HepG2 (cell line): ENCODE results near the gene ARHGAP15.

Source experiments
- EP300 ChIP-seq, 3 experiments: sonication (generic) in 1 of 3; formaldehyde crosslinking in 1 of 3; IDR thresholded peaks; 2 replicates each; pipeline versions ENCODE4 v1.5.1 to v1.6.1; 2011 to 2020; ENCODE audit warnings: low read depth in 2 of 3, low read length in 2 of 3, borderline replicate concordance in 1 of 3, improper control_type of control experiment in 1 of 3, mild to moderate bottlenecking in 1 of 3, missing genetic modification reagents in 1 of 3, moderate library complexity in 1 of 3
- ETV6 ChIP-seq: sonication (generic); formaldehyde crosslinking; conservative IDR thresholded peaks from 2 replicates; pipeline ENCODE4 v1.4.0; 2020; ENCODE audit warnings: missing genetic modification reagents
- EZH2 ChIP-seq: conservative IDR thresholded peaks from 2 replicates; pipeline ENCODE4 v1.6.1; 2012; ENCODE audit warnings: mild to moderate bottlenecking, low read depth, low read length, moderate library complexity
- KDM1A ChIP-seq: IDR thresholded peaks from 2 replicates; pipeline ENCODE4 v1.6.1; 2016; ENCODE audit warnings: missing compliant biosample characterization
- PTBP1 ChIP-seq: fragments of 200-400 bp; formaldehyde crosslinking; IDR thresholded peaks from 2 replicates; pipeline ENCODE4 v1.6.1; 2018; ENCODE audit warnings: low read length, low read depth; ENCODE audit not compliant: poor library complexity, severe bottlenecking
- TOE1 ChIP-seq: sonication (generic); formaldehyde crosslinking; IDR thresholded peaks from 2 replicates; pipeline ENCODE4 v1.4.0; 2020; ENCODE audit warnings: mild to moderate bottlenecking, missing genetic modification reagents
- ZNF232 ChIP-seq: sonication (generic); formaldehyde crosslinking; IDR thresholded peaks from 2 replicates; pipeline ENCODE4 v1.4.0; 2020; ENCODE audit warnings: missing genetic modification reagents, borderline replicate concordance
- ZNF670 ChIP-seq: sonication (generic); formaldehyde crosslinking; IDR thresholded peaks from 2 replicates; pipeline ENCODE4 v1.8.0; 2022; ENCODE audit warnings: mild to moderate bottlenecking, missing genetic modification reagents, borderline replicate concordance
- TF ChIP-seq, protein P1 (sequence below): sonication (generic); formaldehyde crosslinking; IDR thresholded peaks from 2 replicates; pipeline ENCODE4 v1.4.0; 2020; ENCODE audit warnings: missing genetic modification reagents
- TF ChIP-seq, protein P2 (sequence below): sonication (generic); formaldehyde crosslinking; IDR thresholded peaks from 2 replicates; pipeline ENCODE4 v1.5.0; 2020; ENCODE audit warnings: mild to moderate bottlenecking, missing genetic modification reagents, moderate library complexity
- TF ChIP-seq, protein P3 (sequence below), 2 experiments: IDR thresholded peaks; 2 replicates each; pipeline ENCODE4 v1.6.1; 2011 to 2012; ENCODE audit warnings: low read length in 2 of 2, borderline replicate concordance in 1 of 2, low read depth in 1 of 2, mild to moderate bottlenecking in 1 of 2, moderate library complexity in 1 of 2
- TF ChIP-seq, protein P4 (sequence below): sonication (generic); formaldehyde crosslinking; IDR thresholded peaks from 2 replicates; pipeline ENCODE4 v1.4.0; 2020; ENCODE audit warnings: mild to moderate bottlenecking, missing genetic modification reagents
- TF ChIP-seq, protein P5 (sequence below): sonication (generic); formaldehyde crosslinking; IDR thresholded peaks from 2 replicates; pipeline ENCODE4 v1.4.0; 2020; ENCODE audit warnings: missing genetic modification reagents

DNA sequence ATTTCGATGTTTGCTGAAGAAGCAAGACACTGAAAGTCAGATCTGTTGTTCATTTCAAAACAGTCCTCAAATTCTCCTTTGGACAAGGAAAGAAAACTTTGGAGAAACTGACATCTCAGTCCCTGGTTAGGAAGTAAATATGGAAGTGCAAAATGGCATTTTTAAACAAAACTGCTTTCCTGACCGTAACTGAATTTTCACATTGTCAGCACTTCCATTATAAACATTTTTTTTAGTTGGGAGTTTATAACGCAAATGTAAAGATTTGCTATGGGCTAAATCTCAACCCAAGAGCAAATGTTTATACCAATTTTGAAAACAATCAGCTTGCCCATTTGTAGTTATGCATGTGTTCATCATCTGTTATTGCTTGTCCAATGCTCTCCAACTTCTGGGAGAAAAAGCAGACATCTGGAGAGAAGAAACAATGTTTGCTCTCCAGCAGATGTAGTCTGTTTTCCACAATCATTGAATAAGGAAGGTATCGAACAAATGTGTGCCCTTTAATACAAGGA, 520.1 kb downstream of the ARHGAP15 start:
- no peak for TF ChIP-seq EP300 (IDR thresholded peaks at IDR 0.05; ENCODE audit: low read depth in 2 of 2, low read length in 2 of 2)
- TF ChIP-seq EP300 (CRISPR knock-in tag; IDR thresholded peaks at IDR 0.05; ENCODE audit: borderline replicate concordance), result no peak
- TF ChIP-seq, protein P1, sequence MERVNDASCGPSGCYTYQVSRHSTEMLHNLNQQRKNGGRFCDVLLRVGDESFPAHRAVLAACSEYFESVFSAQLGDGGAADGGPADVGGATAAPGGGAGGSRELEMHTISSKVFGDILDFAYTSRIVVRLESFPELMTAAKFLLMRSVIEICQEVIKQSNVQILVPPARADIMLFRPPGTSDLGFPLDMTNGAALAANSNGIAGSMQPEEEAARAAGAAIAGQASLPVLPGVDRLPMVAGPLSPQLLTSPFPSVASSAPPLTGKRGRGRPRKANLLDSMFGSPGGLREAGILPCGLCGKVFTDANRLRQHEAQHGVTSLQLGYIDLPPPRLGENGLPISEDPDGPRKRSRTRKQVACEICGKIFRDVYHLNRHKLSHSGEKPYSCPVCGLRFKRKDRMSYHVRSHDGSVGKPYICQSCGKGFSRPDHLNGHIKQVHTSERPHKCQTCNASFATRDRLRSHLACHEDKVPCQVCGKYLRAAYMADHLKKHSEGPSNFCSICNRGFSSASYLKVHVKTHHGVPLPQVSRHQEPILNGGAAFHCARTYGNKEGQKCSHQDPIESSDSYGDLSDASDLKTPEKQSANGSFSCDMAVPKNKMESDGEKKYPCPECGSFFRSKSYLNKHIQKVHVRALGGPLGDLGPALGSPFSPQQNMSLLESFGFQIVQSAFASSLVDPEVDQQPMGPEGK (CRISPR knock-in tag), result no peak
- TF ChIP-seq, protein P2, sequence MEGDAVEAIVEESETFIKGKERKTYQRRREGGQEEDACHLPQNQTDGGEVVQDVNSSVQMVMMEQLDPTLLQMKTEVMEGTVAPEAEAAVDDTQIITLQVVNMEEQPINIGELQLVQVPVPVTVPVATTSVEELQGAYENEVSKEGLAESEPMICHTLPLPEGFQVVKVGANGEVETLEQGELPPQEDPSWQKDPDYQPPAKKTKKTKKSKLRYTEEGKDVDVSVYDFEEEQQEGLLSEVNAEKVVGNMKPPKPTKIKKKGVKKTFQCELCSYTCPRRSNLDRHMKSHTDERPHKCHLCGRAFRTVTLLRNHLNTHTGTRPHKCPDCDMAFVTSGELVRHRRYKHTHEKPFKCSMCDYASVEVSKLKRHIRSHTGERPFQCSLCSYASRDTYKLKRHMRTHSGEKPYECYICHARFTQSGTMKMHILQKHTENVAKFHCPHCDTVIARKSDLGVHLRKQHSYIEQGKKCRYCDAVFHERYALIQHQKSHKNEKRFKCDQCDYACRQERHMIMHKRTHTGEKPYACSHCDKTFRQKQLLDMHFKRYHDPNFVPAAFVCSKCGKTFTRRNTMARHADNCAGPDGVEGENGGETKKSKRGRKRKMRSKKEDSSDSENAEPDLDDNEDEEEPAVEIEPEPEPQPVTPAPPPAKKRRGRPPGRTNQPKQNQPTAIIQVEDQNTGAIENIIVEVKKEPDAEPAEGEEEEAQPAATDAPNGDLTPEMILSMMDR, result no peak
- TF ChIP-seq, protein P3, sequence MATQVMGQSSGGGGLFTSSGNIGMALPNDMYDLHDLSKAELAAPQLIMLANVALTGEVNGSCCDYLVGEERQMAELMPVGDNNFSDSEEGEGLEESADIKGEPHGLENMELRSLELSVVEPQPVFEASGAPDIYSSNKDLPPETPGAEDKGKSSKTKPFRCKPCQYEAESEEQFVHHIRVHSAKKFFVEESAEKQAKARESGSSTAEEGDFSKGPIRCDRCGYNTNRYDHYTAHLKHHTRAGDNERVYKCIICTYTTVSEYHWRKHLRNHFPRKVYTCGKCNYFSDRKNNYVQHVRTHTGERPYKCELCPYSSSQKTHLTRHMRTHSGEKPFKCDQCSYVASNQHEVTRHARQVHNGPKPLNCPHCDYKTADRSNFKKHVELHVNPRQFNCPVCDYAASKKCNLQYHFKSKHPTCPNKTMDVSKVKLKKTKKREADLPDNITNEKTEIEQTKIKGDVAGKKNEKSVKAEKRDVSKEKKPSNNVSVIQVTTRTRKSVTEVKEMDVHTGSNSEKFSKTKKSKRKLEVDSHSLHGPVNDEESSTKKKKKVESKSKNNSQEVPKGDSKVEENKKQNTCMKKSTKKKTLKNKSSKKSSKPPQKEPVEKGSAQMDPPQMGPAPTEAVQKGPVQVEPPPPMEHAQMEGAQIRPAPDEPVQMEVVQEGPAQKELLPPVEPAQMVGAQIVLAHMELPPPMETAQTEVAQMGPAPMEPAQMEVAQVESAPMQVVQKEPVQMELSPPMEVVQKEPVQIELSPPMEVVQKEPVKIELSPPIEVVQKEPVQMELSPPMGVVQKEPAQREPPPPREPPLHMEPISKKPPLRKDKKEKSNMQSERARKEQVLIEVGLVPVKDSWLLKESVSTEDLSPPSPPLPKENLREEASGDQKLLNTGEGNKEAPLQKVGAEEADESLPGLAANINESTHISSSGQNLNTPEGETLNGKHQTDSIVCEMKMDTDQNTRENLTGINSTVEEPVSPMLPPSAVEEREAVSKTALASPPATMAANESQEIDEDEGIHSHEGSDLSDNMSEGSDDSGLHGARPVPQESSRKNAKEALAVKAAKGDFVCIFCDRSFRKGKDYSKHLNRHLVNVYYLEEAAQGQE (IDR thresholded peaks at IDR 0.05; ENCODE audit: borderline replicate concordance in 1 of 2, low read depth in 1 of 2, low read length in 2 of 2), result no peak
- no peak for TF ChIP-seq ETV6 (CRISPR knock-in tag)
- TF ChIP-seq ZNF670 (CRISPR knock-in tag), result no peak
- no peak for TF ChIP-seq KDM1A
- TF ChIP-seq EZH2, result no peak
- no peak for TF ChIP-seq ZNF232 (CRISPR knock-in tag)
- TF ChIP-seq, protein P4, sequence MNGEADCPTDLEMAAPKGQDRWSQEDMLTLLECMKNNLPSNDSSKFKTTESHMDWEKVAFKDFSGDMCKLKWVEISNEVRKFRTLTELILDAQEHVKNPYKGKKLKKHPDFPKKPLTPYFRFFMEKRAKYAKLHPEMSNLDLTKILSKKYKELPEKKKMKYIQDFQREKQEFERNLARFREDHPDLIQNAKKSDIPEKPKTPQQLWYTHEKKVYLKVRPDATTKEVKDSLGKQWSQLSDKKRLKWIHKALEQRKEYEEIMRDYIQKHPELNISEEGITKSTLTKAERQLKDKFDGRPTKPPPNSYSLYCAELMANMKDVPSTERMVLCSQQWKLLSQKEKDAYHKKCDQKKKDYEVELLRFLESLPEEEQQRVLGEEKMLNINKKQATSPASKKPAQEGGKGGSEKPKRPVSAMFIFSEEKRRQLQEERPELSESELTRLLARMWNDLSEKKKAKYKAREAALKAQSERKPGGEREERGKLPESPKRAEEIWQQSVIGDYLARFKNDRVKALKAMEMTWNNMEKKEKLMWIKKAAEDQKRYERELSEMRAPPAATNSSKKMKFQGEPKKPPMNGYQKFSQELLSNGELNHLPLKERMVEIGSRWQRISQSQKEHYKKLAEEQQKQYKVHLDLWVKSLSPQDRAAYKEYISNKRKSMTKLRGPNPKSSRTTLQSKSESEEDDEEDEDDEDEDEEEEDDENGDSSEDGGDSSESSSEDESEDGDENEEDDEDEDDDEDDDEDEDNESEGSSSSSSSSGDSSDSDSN (CRISPR knock-in tag), result no peak
- no peak for TF ChIP-seq PTBP1
- TF ChIP-seq TOE1 (CRISPR knock-in tag), result no peak
- TF ChIP-seq, protein P5, sequence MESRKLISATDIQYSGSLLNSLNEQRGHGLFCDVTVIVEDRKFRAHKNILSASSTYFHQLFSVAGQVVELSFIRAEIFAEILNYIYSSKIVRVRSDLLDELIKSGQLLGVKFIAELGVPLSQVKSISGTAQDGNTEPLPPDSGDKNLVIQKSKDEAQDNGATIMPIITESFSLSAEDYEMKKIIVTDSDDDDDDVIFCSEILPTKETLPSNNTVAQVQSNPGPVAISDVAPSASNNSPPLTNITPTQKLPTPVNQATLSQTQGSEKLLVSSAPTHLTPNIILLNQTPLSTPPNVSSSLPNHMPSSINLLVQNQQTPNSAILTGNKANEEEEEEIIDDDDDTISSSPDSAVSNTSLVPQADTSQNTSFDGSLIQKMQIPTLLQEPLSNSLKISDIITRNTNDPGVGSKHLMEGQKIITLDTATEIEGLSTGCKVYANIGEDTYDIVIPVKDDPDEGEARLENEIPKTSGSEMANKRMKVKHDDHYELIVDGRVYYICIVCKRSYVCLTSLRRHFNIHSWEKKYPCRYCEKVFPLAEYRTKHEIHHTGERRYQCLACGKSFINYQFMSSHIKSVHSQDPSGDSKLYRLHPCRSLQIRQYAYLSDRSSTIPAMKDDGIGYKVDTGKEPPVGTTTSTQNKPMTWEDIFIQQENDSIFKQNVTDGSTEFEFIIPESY, result no peak
